GM19025 (cell line): ENCODE results near the gene DNAJC17.

ENCODE experiments used
- ATAC-seq: cut with Tn5 transposase; IDR thresholded peaks from one replicate; pipeline ENCODE4 v1.9.1; 2021; ENCODE audit warnings: mild to moderate bottlenecking, low read depth, moderate library complexity; ENCODE audit not compliant: unreplicated experiment

The DNAJC17 gene

GRCh38 chr15:40743921-40744814 is 63.1 kb downstream of the DNAJC17 start:
- no peak for ATAC-seq

GRCh38 chr15:40743485-40743901 is 63.8 kb downstream of the DNAJC17 start:
- ATAC-seq, result no peak

GRCh38 chr15:40739854-40740253 is 67.4 kb downstream of the DNAJC17 start:
- ATAC-seq, result no peak

- ATAC-seq, result no peak
Observed at GRCh38 chr15:40739047-40739446, 68.2 kb downstream of the DNAJC17 start.

- ATAC-seq, result no peak
Observed at GRCh38 chr15:40737048-40737447, 70.2 kb downstream of the DNAJC17 start.

GRCh38 chr15:40736575-40736974 is 70.7 kb downstream of the DNAJC17 start:
- ATAC-seq, result no peak

GRCh38 chr15:40731034-40731433 is 76.2 kb downstream of the DNAJC17 start:
- no peak for ATAC-seq

- ATAC-seq, result no peak
Observed at GRCh38 chr15:40723919-40724318, 83.4 kb downstream of the DNAJC17 start.

- no peak for ATAC-seq
Observed at GRCh38 chr15:40722934-40723333, 84.3 kb downstream of the DNAJC17 start.

- no peak for ATAC-seq
Observed at GRCh38 chr15:40722354-40722753, 84.9 kb downstream of the DNAJC17 start.

- no peak for ATAC-seq
Observed at GRCh38 chr15:40721701-40722100, 85.6 kb downstream of the DNAJC17 start.

- ATAC-seq, result no peak
Observed at GRCh38 chr15:40716165-40716564, 91.1 kb downstream of the DNAJC17 start.
